ENCODE measurements around the gene DENND6B. TPM values are rescaled to one million over a fixed set of nuclear protein-coding genes. Genes with fewer than 3 reads are reported as not detected.

Gene DENND6B
- total RNA-seq, 1 donor from 2014 or later, result 1.0 TPM

GRCh38 chr22:50318698-50319411 is 8.0 kb downstream of the DENND6B start:
- TF ChIP-seq EZH2 (IDR thresholded peaks at IDR 0.05) (no peak), EZH2phosphoT487 (IDR thresholded peaks at IDR 0.05) (no peak), CTCF (IDR thresholded peaks at IDR 0.05) (no peak)
- Histone ChIP-seq H3K4me1 (no peaks in the 10 kb centered on the region), H4K20me1 (ENCODE audit: low read depth) (no peaks in the 10 kb centered on the region), H2AFZ (replicated peaks) (no peak overlapping the region), H3K4me3 (no peak overlapping the region), H3F3A (ENCODE audit: low read depth) (no peaks in the 10 kb centered on the region), H3K79me2 (ENCODE audit: low read depth) (no peaks in the 10 kb centered on the region), H3K36me3 (no peaks in the 10 kb centered on the region), H3K4me2 (no peak overlapping the region), H3K9ac (no peak overlapping the region), H3K27me3 (no peaks in the 10 kb centered on the region), H3K27ac (no peak overlapping the region), H3K9me3 (ENCODE audit: low read depth) (no peaks in the 10 kb centered on the region)
- DNase-seq (ENCODE audit: low spot score), result no peak
- Mint-ChIP-seq H3K4me3 (no peak overlapping the region), H3K4me1 (no peaks in the 10 kb centered on the region), H3K36me3 (peaks cover 2% of the 10 kb centered on the region), H3K27ac (no peak overlapping the region), H3K9me3 (no peaks in the 10 kb centered on the region), H3K27me3 (ENCODE audit: insufficient read depth, low read depth) (peaks cover 6% of the 10 kb centered on the region)

- no peaks in the 10 kb centered on the region for H3K79me2 ChIP-seq (ENCODE audit: low read depth)
- no peak overlapping the region for H3K9ac ChIP-seq
- no peak overlapping the region for H3K4me3 Mint-ChIP-seq
- no peaks in the 10 kb centered on the region for H3K9me3 ChIP-seq (ENCODE audit: low read depth)
- no peaks in the 10 kb centered on the region for H3F3A ChIP-seq (ENCODE audit: low read depth)
- no peak overlapping the region for H3K27ac ChIP-seq
- H3K9me3 Mint-ChIP-seq, result no peaks in the 10 kb centered on the region
- H3K27ac Mint-ChIP-seq, result no peak overlapping the region
- H4K20me1 ChIP-seq (ENCODE audit: low read depth), result no peaks in the 10 kb centered on the region
- peaks cover 2% of the 10 kb centered on the region for H3K36me3 Mint-ChIP-seq
- no peaks in the 10 kb centered on the region for H3K36me3 ChIP-seq
- peaks cover 6% of the 10 kb centered on the region for H3K27me3 Mint-ChIP-seq (ENCODE audit: insufficient read depth, low read depth)
- no peak overlapping the region for H3K4me2 ChIP-seq
- H2AFZ ChIP-seq (replicated peaks), result no peak overlapping the region
- H3K4me1 ChIP-seq, result no peaks in the 10 kb centered on the region
- H3K4me1 Mint-ChIP-seq, result no peaks in the 10 kb centered on the region
- no peak for TF ChIP-seq EZH2phosphoT487 (IDR thresholded peaks at IDR 0.05)
- no peak for TF ChIP-seq CTCF (IDR thresholded peaks at IDR 0.05)
- no peak for TF ChIP-seq EZH2 (IDR thresholded peaks at IDR 0.05)
- DNase-seq (ENCODE audit: low spot score), result no peak
- no peak overlapping the region for H3K4me3 ChIP-seq
- H3K27me3 ChIP-seq, result no peaks in the 10 kb centered on the region
Measured at GRCh38 chr22:50318356-50318697, 8.5 kb downstream of the DENND6B start.

- H3K4me3 Mint-ChIP-seq, result no peak overlapping the region
Measured at GRCh38 chr22:50317674-50318073, 9.1 kb downstream of the DENND6B start.

More at GRCh38 chr22:50317674-50318073, 9.1 kb downstream of the DENND6B start:
- Mint-ChIP-seq H3K4me1 (no peaks in the 10 kb centered on the region), H3K9me3 (no peaks in the 10 kb centered on the region), H3K27me3 (ENCODE audit: insufficient read depth, low read depth) (peaks cover 6% of the 10 kb centered on the region), H3K27ac (no peak overlapping the region), H3K36me3 (peaks cover 2% of the 10 kb centered on the region)
- Histone ChIP-seq H3K4me3 (no peak overlapping the region), H3K9ac (no peak overlapping the region), H3K4me1 (no peaks in the 10 kb centered on the region), H3K27ac (no peak overlapping the region), H3K79me2 (ENCODE audit: low read depth) (no peaks in the 10 kb centered on the region), H4K20me1 (ENCODE audit: low read depth) (no peaks in the 10 kb centered on the region), H3K9me3 (ENCODE audit: low read depth) (no peaks in the 10 kb centered on the region), H3K4me2 (no peak overlapping the region), H3K36me3 (no peaks in the 10 kb centered on the region), H3K27me3 (no peaks in the 10 kb centered on the region), H3F3A (ENCODE audit: low read depth) (no peaks in the 10 kb centered on the region), H2AFZ (replicated peaks) (no peak overlapping the region)
- no peak for TF ChIP-seq EZH2 (IDR thresholded peaks at IDR 0.05)
- no peak for TF ChIP-seq CTCF (IDR thresholded peaks at IDR 0.05)
- no peak for TF ChIP-seq EZH2phosphoT487 (IDR thresholded peaks at IDR 0.05)
- no peak for DNase-seq (ENCODE audit: low spot score)

All from neural progenitor cell (in vitro differentiated cells).